Lower leg skin (tissue), 4 donors: ENCODE results near the gene ARMC12. TPM values are rescaled to one million over a fixed set of nuclear protein-coding genes. Genes with fewer than 3 reads are reported as not detected.

Experiments
- DNase-seq, 2 donors: peaks; one replicate each; pipeline ENCODE4 v3.0.0-alpha.2; 2019; ENCODE audit warnings: low spot score in 2 of 2
- H3K4me3 ChIP-seq: fragments of 200-600 bp; sonication (generic); 2 replicates; pipeline ENCODE4 v1.5.1; 2017; ENCODE audit warnings: mild to moderate bottlenecking, low read depth; ENCODE audit not compliant: poor library complexity, severe bottlenecking
- POLR2A ChIP-seq, 2 donors: fragments of 450-650 bp; IDR thresholded peaks; one replicate each; pipeline ENCODE4 v1.6.1; 2016 to 2017; ENCODE audit warnings: antibody characterized with exemption in 2 of 2, mild to moderate bottlenecking in 1 of 2, moderate library complexity in 1 of 2
- WGBS, 2 donors: methylation state at CpG; one replicate each; pipeline ENCODE4 v1.1.5; 2018; 5-methylcytosine and 5-hydroxymethylcytosine counted together
- intact Hi-C: fragments of 100-400 bp; cut with DNase I; formaldehyde crosslinking; loops from one replicate; pipeline ENCODE4 v1.15.0; 2023; ENCODE audit warnings: low total_unique reads
- total RNA-seq, 4 donors: library from RNA; depleted of rRNA; stranded (reverse); fragments of >200 nt; gene quantifications; one replicate each; pipeline ENCODE4 v1.1.0, GENCODE V29; 2016
- TF ChIP-seq, protein P1 (sequence below), 3 donors: fragments of 450-650 bp; IDR thresholded peaks; one replicate each; pipeline ENCODE4 v1.5.1; 2016; ENCODE audit warnings: antibody characterized with exemption in 3 of 3, mild to moderate bottlenecking in 3 of 3, moderate library complexity in 2 of 3

ARMC12 gene
- total RNA-seq, 4 donors from 2014 or later, result 0.52 TPM; not detected in 3

DNA sequence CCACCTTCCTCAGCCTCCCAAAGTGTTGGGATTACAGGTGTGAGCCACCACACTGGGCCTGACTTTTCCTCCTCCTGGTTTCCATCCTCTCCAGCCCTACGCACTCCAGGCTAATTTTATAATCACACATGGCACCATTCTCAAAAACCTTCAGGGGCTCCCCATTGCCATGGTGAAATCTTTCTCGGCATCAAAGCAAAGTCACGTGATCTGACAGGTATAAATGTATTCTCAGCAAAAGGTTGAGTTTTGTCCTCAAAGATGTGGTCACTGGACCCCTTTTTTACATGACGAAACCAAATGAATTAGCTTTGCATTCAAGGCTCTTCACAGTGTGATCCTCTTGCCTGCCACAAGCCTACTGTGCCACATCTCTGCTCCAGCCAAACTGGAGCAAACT is 15.5 kb downstream of the ARMC12 start:
- no peak for DNase-seq
- intact Hi-C loops, result no loop called here
- no peak for TF ChIP-seq POLR2A (IDR thresholded peaks at IDR 0.05)
- TF ChIP-seq, protein P1, sequence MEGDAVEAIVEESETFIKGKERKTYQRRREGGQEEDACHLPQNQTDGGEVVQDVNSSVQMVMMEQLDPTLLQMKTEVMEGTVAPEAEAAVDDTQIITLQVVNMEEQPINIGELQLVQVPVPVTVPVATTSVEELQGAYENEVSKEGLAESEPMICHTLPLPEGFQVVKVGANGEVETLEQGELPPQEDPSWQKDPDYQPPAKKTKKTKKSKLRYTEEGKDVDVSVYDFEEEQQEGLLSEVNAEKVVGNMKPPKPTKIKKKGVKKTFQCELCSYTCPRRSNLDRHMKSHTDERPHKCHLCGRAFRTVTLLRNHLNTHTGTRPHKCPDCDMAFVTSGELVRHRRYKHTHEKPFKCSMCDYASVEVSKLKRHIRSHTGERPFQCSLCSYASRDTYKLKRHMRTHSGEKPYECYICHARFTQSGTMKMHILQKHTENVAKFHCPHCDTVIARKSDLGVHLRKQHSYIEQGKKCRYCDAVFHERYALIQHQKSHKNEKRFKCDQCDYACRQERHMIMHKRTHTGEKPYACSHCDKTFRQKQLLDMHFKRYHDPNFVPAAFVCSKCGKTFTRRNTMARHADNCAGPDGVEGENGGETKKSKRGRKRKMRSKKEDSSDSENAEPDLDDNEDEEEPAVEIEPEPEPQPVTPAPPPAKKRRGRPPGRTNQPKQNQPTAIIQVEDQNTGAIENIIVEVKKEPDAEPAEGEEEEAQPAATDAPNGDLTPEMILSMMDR (IDR thresholded peaks at IDR 0.05), result no peak
- no peak overlapping the region for H3K4me3 ChIP-seq
- WGBS, 2 donors, result 89 to 91% methylated on average over 4 of the region's 4 CpGs

DNA sequence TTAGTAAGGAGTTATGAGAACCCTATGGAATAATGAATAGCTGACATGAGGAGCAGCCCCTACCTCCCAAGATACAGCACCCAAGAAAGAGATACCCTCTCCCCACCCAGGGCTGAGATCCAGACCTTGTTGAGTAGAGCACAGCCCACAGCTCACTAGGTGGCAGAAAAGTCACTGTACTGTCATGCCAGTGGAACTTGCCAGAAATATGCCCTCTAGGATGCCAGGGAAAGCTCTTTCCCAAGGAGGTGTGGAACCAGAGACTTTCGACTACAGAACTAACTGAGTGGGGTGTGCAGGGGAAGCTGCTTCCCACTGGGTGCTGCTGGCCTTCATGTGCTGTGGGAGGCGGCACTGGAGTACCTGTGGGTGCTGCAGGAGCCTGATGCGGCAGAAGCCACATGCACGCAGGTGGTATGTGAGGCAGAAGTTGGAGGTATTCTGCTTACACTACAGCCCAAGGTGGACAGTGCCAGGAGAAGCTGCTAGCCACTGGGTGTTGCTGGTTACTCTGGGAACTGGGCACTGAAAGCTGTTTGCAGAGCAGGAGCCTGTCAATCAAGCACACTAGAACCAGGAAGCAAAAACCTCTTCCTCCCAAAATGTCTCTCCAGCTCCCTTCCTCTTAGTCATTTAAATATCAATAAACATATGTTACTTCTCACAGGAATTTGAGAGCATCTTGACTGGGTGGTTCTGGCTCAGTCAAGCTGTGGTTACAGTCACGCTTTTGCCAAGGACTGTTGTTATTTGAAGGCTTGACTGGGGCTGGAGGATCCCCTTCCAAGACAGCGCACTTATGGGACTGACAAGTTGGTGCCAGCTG is 17.8 kb downstream of the ARMC12 start:
- DNase-seq, result no peak
- WGBS, 2 donors, result 78 to 81% methylated on average over 6 of the region's 6 CpGs
- intact Hi-C loops, result no loop called here
- no peak overlapping the region for H3K4me3 ChIP-seq
- TF ChIP-seq POLR2A (IDR thresholded peaks at IDR 0.05), result no peak
- TF ChIP-seq, protein P1 (IDR thresholded peaks at IDR 0.05), result no peak

DNA sequence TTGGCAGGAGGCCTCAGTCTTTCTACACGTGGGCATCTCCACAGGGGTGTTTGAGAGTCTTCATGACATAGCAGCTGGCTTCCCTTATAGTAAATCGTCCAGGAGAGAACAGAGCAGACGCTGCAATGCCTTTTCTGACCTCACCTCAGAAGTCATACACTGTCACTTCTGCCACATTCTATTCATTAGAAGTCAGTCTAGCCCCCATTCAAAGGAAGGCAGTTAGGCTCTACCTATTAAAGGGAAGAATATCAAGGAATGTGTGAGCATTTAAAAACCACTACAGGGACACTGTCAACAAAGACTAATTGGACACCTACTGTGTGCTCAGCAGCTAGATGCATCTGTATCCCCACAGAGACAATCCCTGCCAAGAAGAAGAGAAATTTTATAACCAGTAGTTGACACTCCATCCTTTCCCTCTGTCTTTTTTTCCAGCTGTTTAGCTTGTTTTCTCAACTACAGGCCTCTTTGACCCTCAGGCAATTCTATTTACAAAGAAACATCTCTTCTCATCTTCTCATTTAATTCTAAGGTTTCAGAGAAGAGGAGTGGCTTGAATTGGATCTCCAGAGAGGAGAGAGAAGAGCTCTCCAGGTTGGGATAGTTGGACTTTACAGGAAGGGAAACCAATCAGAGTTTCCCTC is 18.6 kb downstream of the ARMC12 start:
- TF ChIP-seq, protein P1 (IDR thresholded peaks at IDR 0.05), result no peak
- TF ChIP-seq POLR2A (IDR thresholded peaks at IDR 0.05), result no peak
- no peak overlapping the region for H3K4me3 ChIP-seq
- DNase-seq, result no peak
- intact Hi-C loops, result no loop called here
- WGBS, 2 donors, result 33 to 45% methylated on average over 3 of the region's 3 CpGs

DNA sequence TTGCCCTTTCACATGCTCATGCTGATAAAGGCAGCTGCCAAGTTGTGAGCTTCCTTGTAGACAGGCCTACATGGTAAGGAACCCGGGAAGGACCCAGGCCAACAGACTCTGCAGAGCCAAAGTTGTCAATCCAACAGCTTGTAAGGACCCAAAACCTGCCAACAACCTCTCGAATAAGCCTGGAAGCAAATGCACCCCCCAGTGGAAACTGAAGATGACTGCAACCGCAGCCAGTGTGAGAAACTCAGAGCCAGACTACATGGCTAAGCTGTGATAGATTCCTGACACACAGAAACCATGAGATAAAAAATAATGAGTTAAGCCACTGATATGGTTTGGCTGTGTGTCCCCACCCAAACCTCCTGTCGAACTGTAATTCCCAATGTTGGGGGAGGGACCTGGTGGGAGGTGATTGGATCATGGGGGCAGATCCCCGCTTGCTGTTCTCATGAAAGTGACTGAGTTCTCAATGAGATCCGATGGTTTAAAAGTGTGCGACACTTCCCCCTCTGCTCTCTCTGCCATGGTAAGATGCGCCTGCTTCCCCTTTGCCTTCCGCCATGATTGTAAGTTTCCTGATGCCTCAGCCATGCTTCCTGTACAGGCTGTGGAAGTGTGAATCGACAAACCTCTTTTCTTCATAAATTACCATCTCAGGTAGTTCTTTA is 20.8 kb downstream of the ARMC12 start:
- H3K4me3 ChIP-seq, result no peak overlapping the region
- TF ChIP-seq, protein P1 (IDR thresholded peaks at IDR 0.05), result no peak
- TF ChIP-seq POLR2A (IDR thresholded peaks at IDR 0.05), result no peak
- WGBS, 2 donors, result 60% methylated on average over 10 of the region's 10 CpGs
- DNase-seq, result no peak
- intact Hi-C loops, result no loop called here

DNA sequence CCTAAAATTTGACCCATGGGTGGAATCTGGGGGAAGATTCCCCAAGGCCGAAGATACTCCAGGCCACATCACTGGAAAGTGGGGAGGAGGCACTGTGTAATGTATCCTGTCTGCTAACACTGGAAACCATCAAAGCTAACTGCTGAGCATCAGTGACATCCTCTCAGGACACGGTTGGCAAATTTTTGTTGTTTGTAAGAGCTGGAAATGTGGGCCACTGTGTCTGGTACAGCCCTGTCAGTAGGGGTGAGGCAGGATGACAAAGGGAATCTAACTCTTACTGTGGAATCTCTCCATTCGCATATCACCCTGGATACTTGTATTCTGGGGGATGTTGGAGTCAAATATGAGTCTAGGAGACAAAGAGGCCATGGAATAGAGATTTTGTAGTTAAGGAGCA is 22.6 kb downstream of the ARMC12 start:
- intact Hi-C loops, result no loop called here
- H3K4me3 ChIP-seq, result no peak overlapping the region
- TF ChIP-seq, protein P1 (IDR thresholded peaks at IDR 0.05), result no peak
- no peak for TF ChIP-seq POLR2A (IDR thresholded peaks at IDR 0.05)
- WGBS, 2 donors, result 69 to 85% methylated on average over 3 of the region's 3 CpGs
- no peak for DNase-seq
